ENCODE data around the gene CEP68. TPM values are rescaled to one million over a fixed set of nuclear protein-coding genes. Genes with fewer than 3 reads are reported as not detected.
A peak's percentile ranks its signal among the peaks of the same experiment; 100 is the strongest.

The CEP68 gene
- total RNA-seq, 1 experiment from 2014 or later = 11.2 TPM

DNA sequence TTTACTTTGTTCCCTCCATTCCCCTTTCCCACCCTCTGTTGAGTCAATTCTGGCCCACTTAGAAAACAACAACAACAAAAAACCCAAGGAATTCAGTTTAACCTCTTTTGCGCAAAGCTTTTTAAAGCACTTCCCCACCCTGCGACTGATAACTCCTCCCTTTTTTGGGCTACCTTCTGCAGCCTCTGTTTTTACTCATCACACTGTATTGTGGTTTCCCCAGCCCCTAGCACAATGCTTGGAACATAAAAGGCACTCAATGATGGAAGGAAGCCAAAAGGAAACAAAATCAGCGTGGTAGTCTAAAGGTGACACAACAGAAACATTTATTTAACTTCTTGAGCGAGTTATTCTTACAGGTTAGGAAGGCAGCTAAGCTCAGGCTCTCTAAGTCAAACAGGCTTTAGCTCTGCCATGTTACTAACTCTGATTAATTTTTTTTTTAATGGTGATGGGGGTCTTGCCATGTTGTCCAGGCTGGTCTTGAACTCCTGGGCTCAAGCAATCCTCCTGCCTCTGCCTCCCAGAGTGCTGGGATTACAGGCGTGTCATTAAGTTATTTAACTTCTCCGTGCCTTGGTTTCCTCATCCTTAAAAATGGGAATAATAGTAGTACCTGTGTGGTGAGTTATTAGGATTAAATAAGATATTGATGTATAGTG, 1.3 kb downstream of the CEP68 start:
- ATAC-seq (no peak), DNase-seq (ENCODE audit: low read depth, low spot score) (no peak)
- RAD21 ChIA-PET (ENCODE audit: low non-redundant PET in 1 of 2, low total read pairs in 2 of 2, uncharacterized antibody in 2 of 2, unreplicated experiment in 2 of 2) = no interaction called here
- intact Hi-C loops (cut with micrococcal nuclease) = loop anchor here (5.0 to 10.0 kb wide), 2 partner anchors 140 to 377 kb away; partner anchors contain the start of gene SPRED2
- H3K9me2 ChIP-seq (ENCODE audit: insufficient read depth) = no peaks in the 10 kb centered on the region
- peaks cover 35% of the 10 kb centered on the region for H3K79me2 ChIP-seq (ENCODE audit: insufficient read depth, low read length)
- H4K20me1 ChIP-seq (ENCODE audit: insufficient read depth) = no peaks in the 10 kb centered on the region
- no peak overlapping the region for H3K27ac ChIP-seq (ENCODE audit: low read depth, low read length)
- POLR2A ChIA-PET = no interaction called here
- no peak overlapping the region for H2AFZ ChIP-seq (ENCODE audit: low read depth, low read length, poor library complexity, severe bottlenecking)
- H3K4me1 ChIP-seq (ENCODE audit: control insufficient read depth in 1 of 2, insufficient read depth in 2 of 2, low read length in 2 of 2) = peaks cover 6 to 21% of the 10 kb centered on the region in 2 experiments; a peak in 3 of 4 replicates
- no peaks in the 10 kb centered on the region for H3K27me3 ChIP-seq (ENCODE audit: insufficient read depth, low read length)
- BruUV-seq (replicated peaks) = TSS peak; percentile 59
- CTCF ChIA-PET = no interaction called here
- peak overlapping the region; percentile 74 for H3K9ac ChIP-seq (ENCODE audit: low read length)
- peak overlapping the region; percentile 67 to 70 for H3K4me3 ChIP-seq (replicated peaks in 1 of 2; ENCODE audit: low read depth in 1 of 2, low read length in 2 of 2)
- peak; percentile 27; the same call in 1 of the 2 replicates for TF ChIP-seq POLR2AphosphoS5 (IDR thresholded peaks at IDR 0.05; ENCODE audit: low read depth, low read length)
- no peak for TF ChIP-seq ZFX (IDR thresholded peaks at IDR 0.05)
- peak overlapping the region; percentile 98 for H3K4me2 ChIP-seq (ENCODE audit: low read length)
- H3K36me3 ChIP-seq (ENCODE audit: control insufficient read depth in 1 of 2, insufficient read depth in 2 of 2, low read length in 2 of 2) = no peaks in the 10 kb centered on the region
- no peaks in the 10 kb centered on the region for H3K9me3 ChIP-seq (ENCODE audit: control insufficient read depth in 1 of 2, insufficient read depth in 1 of 2, low read depth in 1 of 2, low read length in 2 of 2)

DNA sequence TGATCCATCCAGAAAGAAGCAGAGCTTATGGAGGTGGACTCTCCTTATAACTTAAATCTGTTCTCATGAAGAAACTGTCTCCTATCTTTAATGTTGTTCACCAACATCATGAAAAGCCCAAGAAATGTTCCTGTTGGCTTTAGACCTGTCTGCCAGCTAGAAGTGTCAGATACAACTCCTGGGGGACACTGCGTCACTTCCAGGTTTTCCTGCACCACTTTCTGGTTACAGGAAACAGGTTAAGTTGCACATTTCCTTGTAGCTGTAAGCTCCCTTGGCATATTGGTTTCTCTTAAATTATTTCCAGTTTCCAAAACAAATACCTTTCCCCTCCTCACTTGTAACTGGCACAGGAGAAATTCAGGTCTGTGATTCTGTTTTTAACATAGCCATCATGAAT, 2.9 kb downstream of the CEP68 start:
- Histone ChIP-seq H3K27me3 (ENCODE audit: insufficient read depth, low read length) (no peaks in the 10 kb centered on the region), H3K9ac (ENCODE audit: low read length) (no peak overlapping the region), H3K9me3 (ENCODE audit: control insufficient read depth in 1 of 2, insufficient read depth in 1 of 2, low read depth in 1 of 2, low read length in 2 of 2) (no peaks in the 10 kb centered on the region), H3K9me2 (ENCODE audit: insufficient read depth) (no peaks in the 10 kb centered on the region), H4K20me1 (ENCODE audit: insufficient read depth) (no peaks in the 10 kb centered on the region), H3K79me2 (ENCODE audit: insufficient read depth, low read length) (peaks cover 35% of the 10 kb centered on the region), H3K4me3 (replicated peaks in 1 of 2; ENCODE audit: low read depth in 1 of 2, low read length in 2 of 2) (no peak overlapping the region), H3K36me3 (ENCODE audit: control insufficient read depth in 1 of 2, insufficient read depth in 2 of 2, low read length in 2 of 2) (no peaks in the 10 kb centered on the region), H3K4me2 (ENCODE audit: low read length) (no peak overlapping the region), H3K4me1 (ENCODE audit: control insufficient read depth in 1 of 2, insufficient read depth in 2 of 2, low read length in 2 of 2) (peaks cover 6 to 21% of the 10 kb centered on the region in 2 experiments; a peak in 3 of 4 replicates), H3K27ac (ENCODE audit: low read depth, low read length) (no peak overlapping the region), H2AFZ (ENCODE audit: low read depth, low read length, poor library complexity, severe bottlenecking) (no peak overlapping the region)
- DNase-seq (ENCODE audit: low read depth, low spot score) (no peak), ATAC-seq (no peak)
- ChIA-PET POLR2A (no interaction called here), RAD21 (ENCODE audit: low non-redundant PET in 1 of 2, low total read pairs in 2 of 2, uncharacterized antibody in 2 of 2, unreplicated experiment in 2 of 2) (interaction anchor here in 1 of 2 experiments (0.6 kb wide), 1 partner anchor 71 kb away, joined by 3 read pairs; the partner anchor contains the start of gene RAB1A), CTCF (no interaction called here)
- intact Hi-C loops (cut with micrococcal nuclease) = loop anchor here (5.0 to 10.0 kb wide), 2 partner anchors 142 to 376 kb away; partner anchors contain the start of gene SPRED2
- BruUV-seq (replicated peaks) = no TSS peak
- TF ChIP-seq EZH2phosphoT487 (IDR thresholded peaks at IDR 0.05; ENCODE audit: borderline replicate concordance) (no peak), SP1 (IDR thresholded peaks at IDR 0.05; ENCODE audit: low read depth) (no peak), YY1 (IDR thresholded peaks at IDR 0.05; ENCODE audit: extremely low read depth, insufficient replicate concordance, low read depth, low read length) (no peak), SRF (IDR thresholded peaks at IDR 0.05; ENCODE audit: low read depth) (no peak), ZFX (IDR thresholded peaks at IDR 0.05) (no peak), EGR1 (IDR thresholded peaks at IDR 0.05; ENCODE audit: low read depth) (no peak)
- TF ChIP-seq, protein P1, sequence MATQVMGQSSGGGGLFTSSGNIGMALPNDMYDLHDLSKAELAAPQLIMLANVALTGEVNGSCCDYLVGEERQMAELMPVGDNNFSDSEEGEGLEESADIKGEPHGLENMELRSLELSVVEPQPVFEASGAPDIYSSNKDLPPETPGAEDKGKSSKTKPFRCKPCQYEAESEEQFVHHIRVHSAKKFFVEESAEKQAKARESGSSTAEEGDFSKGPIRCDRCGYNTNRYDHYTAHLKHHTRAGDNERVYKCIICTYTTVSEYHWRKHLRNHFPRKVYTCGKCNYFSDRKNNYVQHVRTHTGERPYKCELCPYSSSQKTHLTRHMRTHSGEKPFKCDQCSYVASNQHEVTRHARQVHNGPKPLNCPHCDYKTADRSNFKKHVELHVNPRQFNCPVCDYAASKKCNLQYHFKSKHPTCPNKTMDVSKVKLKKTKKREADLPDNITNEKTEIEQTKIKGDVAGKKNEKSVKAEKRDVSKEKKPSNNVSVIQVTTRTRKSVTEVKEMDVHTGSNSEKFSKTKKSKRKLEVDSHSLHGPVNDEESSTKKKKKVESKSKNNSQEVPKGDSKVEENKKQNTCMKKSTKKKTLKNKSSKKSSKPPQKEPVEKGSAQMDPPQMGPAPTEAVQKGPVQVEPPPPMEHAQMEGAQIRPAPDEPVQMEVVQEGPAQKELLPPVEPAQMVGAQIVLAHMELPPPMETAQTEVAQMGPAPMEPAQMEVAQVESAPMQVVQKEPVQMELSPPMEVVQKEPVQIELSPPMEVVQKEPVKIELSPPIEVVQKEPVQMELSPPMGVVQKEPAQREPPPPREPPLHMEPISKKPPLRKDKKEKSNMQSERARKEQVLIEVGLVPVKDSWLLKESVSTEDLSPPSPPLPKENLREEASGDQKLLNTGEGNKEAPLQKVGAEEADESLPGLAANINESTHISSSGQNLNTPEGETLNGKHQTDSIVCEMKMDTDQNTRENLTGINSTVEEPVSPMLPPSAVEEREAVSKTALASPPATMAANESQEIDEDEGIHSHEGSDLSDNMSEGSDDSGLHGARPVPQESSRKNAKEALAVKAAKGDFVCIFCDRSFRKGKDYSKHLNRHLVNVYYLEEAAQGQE (IDR thresholded peaks at IDR 0.05; ENCODE audit: low read depth) = no peak
- TF ChIP-seq, protein P2, sequence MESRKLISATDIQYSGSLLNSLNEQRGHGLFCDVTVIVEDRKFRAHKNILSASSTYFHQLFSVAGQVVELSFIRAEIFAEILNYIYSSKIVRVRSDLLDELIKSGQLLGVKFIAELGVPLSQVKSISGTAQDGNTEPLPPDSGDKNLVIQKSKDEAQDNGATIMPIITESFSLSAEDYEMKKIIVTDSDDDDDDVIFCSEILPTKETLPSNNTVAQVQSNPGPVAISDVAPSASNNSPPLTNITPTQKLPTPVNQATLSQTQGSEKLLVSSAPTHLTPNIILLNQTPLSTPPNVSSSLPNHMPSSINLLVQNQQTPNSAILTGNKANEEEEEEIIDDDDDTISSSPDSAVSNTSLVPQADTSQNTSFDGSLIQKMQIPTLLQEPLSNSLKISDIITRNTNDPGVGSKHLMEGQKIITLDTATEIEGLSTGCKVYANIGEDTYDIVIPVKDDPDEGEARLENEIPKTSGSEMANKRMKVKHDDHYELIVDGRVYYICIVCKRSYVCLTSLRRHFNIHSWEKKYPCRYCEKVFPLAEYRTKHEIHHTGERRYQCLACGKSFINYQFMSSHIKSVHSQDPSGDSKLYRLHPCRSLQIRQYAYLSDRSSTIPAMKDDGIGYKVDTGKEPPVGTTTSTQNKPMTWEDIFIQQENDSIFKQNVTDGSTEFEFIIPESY (IDR thresholded peaks at IDR 0.05; ENCODE audit: extremely low read depth, insufficient replicate concordance, low read length) = no peak
- TF ChIP-seq, protein P3, sequence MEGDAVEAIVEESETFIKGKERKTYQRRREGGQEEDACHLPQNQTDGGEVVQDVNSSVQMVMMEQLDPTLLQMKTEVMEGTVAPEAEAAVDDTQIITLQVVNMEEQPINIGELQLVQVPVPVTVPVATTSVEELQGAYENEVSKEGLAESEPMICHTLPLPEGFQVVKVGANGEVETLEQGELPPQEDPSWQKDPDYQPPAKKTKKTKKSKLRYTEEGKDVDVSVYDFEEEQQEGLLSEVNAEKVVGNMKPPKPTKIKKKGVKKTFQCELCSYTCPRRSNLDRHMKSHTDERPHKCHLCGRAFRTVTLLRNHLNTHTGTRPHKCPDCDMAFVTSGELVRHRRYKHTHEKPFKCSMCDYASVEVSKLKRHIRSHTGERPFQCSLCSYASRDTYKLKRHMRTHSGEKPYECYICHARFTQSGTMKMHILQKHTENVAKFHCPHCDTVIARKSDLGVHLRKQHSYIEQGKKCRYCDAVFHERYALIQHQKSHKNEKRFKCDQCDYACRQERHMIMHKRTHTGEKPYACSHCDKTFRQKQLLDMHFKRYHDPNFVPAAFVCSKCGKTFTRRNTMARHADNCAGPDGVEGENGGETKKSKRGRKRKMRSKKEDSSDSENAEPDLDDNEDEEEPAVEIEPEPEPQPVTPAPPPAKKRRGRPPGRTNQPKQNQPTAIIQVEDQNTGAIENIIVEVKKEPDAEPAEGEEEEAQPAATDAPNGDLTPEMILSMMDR (IDR thresholded peaks at IDR 0.05 in 2 of 3, conservative IDR thresholded peaks at IDR 0.05 in 1 of 3; ENCODE audit: borderline replicate concordance in 1 of 3, insufficient read depth in 1 of 3, low read depth in 2 of 3, low read length in 2 of 3) = no peak
